Omental fat pad (tissue), 4 donors: ENCODE results near the gene FAIM2. TPM values are rescaled to one million over a fixed set of nuclear protein-coding genes. Genes with fewer than 3 reads are reported as not detected.

Experiments
- ATAC-seq: fragments of 150-250 bp; one replicate; pipeline ENCODE4 v1.9.1; 2016; ENCODE audit warnings: mild to moderate bottlenecking, moderate library complexity; ENCODE audit not compliant: low FRiP score
- DNase-seq: peaks from one replicate; pipeline ENCODE4 v3.0.0-alpha.2; 2019; ENCODE audit warnings: low spot score
- CTCF ChIP-seq, 3 donors: fragments of 450-650 bp; IDR thresholded peaks; one replicate each; pipeline ENCODE4 v1.5.1; 2016 to 2017; ENCODE audit warnings: antibody characterized with exemption in 3 of 3, mild to moderate bottlenecking in 3 of 3, moderate library complexity in 2 of 3
- total RNA-seq, 4 donors: library from RNA; depleted of rRNA; stranded (reverse); fragments of >200 nt; gene quantifications; one replicate each; pipeline ENCODE4 v1.1.0, GENCODE V29; 2016

Gene FAIM2
- total RNA-seq, 4 donors from 2014 or later = 0.36 to 6.1 (median 3.1) TPM

- ATAC-seq = no peak
- no peak for DNase-seq
- no peak for TF ChIP-seq CTCF (IDR thresholded peaks at IDR 0.05)
Measured at GRCh38 chr12:49932023-49932422, 28.3 kb upstream of the FAIM2 start.

- TF ChIP-seq CTCF (IDR thresholded peaks at IDR 0.05) = no peak
- DNase-seq = no peak
- ATAC-seq = peak; percentile 71
Measured at GRCh38 chr12:49930515-49931288, 27.0 kb upstream of the FAIM2 start.

GRCh38 chr12:49929581-49929980, 25.9 kb upstream of the FAIM2 start:
- ATAC-seq (no peak), DNase-seq (no peak)
- no peak for TF ChIP-seq CTCF (IDR thresholded peaks at IDR 0.05)

DNA sequence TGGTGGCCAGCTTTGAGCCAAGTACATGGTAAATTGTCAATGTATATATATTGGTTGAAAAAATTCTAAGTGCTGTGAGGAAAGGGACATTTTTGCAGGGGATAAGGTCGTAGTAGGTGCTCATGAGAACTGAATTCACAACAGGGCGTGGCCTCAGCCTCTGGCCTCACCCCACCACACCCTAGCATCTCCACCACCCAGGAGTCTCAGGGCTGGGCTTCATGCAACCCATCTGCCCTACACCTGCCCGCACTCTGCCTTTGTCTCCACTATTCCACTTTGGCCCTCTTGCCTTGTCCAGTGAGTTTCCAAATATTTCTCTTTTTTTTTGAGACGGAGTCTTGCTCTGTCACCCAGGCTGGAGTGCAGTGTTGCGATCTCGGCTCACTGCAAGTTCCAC, 24.8 kb upstream of the FAIM2 start:
- TF ChIP-seq CTCF (IDR thresholded peaks at IDR 0.05) = no peak
- no peak for ATAC-seq
- DNase-seq = no peak

DNA sequence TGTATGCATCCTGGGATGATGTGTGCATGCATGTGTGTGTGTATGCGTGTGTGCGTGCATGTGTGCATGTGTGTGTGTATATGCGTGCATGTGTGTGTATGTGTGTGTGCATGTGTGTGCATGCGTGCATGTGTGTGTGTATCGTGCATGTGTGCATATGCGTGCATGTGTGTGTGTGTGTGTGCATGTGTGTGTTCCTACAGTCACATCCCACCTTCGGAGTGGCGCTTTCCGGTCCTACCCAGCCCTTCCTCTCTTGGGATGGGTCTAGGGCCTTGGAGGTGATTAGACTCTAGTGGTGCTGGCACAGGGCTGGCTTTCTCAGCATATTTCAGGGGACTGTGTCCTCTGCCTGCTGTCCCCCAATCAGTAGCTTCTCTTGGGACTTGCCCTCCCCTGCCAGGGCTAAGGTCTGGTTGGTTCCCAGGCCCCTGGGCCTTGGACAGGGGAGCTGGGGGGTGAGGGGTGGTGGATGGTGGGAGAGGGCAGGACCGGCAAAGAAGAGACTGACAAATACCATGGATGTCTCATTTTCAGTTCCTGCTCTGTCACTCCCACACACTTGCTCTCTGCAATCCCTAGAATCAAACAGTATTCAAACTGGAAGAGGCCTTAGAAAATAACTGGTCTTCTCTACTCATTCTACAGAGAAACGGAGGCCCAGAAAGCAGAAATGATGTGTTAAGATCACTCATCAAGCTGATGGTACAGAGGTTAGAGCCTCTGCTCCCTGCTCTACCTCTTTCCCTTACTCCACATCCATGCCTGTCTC, 21.9 kb upstream of the FAIM2 start:
- no peak for TF ChIP-seq CTCF (IDR thresholded peaks at IDR 0.05)
- no peak for DNase-seq
- no peak for ATAC-seq

- ATAC-seq (no peak), DNase-seq (no peak)
- no peak for TF ChIP-seq CTCF (IDR thresholded peaks at IDR 0.05)
Measured at GRCh38 chr12:49924628-49925246, 21.0 kb upstream of the FAIM2 start.
